Neural progenitor cell (in vitro differentiated cells): Measurements from ENCODE around the gene ERBIN.

Experiments
- EZH2 ChIP-seq: fragments of 200-600 bp; sonication (generic); IDR thresholded peaks from 2 replicates; pipeline ENCODE4 v1.6.1; 2017; ENCODE audit warnings: antibody characterized with exemption, mild to moderate bottlenecking, moderate library complexity
- EZH2phosphoT487 ChIP-seq: fragments of 200-600 bp; sonication (generic); IDR thresholded peaks from 2 replicates; pipeline ENCODE4 v1.6.1; 2017; ENCODE audit warnings: antibody characterized with exemption
- TF ChIP-seq, protein P1 (sequence below): fragments of 200-600 bp; sonication (generic); IDR thresholded peaks from 2 replicates; pipeline ENCODE4 v1.5.1; 2017; ENCODE audit warnings: antibody characterized with exemption, mild to moderate bottlenecking

DNA sequence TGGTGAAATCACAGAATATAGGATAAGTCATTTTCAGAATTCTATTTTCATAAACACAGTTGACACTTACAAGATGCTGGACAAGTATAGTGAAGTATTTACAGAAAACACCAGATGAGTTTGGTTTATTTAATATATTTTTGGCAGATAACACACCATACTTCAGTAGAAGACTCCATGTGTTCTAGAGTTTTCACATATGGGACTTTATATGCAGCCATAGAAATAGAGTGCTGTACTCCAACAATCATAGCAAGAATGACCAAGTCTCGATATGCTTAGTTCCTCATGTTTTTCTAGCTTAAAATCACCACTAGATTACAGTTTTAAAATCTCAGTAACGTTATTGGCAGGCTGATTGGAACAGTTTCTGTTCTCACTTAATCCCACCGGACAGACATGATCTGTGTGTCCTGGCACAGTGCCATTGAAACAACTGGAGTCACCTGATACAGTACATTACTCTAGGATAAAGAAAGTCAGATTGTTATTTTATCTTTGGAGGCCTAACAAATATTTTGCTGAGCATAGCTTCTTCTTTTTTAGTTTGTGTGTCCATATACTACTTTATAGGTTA, 45.8 kb upstream of the ERBIN start:
- TF ChIP-seq, protein P1, sequence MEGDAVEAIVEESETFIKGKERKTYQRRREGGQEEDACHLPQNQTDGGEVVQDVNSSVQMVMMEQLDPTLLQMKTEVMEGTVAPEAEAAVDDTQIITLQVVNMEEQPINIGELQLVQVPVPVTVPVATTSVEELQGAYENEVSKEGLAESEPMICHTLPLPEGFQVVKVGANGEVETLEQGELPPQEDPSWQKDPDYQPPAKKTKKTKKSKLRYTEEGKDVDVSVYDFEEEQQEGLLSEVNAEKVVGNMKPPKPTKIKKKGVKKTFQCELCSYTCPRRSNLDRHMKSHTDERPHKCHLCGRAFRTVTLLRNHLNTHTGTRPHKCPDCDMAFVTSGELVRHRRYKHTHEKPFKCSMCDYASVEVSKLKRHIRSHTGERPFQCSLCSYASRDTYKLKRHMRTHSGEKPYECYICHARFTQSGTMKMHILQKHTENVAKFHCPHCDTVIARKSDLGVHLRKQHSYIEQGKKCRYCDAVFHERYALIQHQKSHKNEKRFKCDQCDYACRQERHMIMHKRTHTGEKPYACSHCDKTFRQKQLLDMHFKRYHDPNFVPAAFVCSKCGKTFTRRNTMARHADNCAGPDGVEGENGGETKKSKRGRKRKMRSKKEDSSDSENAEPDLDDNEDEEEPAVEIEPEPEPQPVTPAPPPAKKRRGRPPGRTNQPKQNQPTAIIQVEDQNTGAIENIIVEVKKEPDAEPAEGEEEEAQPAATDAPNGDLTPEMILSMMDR: no peak
- TF ChIP-seq EZH2 (no peak), EZH2phosphoT487 (no peak)
